Activated CD8-positive, alpha-beta memory T cell treated with anti-CD3 and anti-CD28 coated beads, Interleukin-2, amount 50 U/mL, for 24 hours (primary cell): ENCODE data around the gene METTL1.
"Not testable (repeated sequence)": the region's sequence is repeated elsewhere in the genome, so short reads cannot be mapped to it uniquely, and the experiment has no call there.

ENCODE experiments used
- DNase-seq: peaks from one replicate; pipeline ENCODE4 v3.0.0-alpha.2; 2020; ENCODE audit errors: extremely low read depth

Gene METTL1

GRCh38 chr12:57724003-57724935 is 47.6 kb downstream of the METTL1 start:
- DNase-seq: no peak

DNA sequence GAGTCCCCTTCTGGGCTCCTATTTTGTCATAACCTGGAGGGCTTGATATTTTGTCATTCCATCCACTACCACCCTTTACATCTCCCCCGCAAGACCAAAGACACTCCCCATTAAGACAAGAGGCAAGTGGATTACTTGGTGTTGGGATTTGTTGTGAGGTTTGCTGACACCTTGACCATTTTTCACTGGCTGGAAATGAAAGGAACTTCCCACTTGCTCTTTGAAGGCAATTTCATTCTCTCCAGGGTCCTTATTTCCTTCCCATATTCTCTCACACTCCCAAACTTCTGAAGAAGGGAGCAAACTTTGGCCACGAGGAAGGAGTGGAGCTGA is 48.3 kb downstream of the METTL1 start:
- DNase-seq: no peak

DNA sequence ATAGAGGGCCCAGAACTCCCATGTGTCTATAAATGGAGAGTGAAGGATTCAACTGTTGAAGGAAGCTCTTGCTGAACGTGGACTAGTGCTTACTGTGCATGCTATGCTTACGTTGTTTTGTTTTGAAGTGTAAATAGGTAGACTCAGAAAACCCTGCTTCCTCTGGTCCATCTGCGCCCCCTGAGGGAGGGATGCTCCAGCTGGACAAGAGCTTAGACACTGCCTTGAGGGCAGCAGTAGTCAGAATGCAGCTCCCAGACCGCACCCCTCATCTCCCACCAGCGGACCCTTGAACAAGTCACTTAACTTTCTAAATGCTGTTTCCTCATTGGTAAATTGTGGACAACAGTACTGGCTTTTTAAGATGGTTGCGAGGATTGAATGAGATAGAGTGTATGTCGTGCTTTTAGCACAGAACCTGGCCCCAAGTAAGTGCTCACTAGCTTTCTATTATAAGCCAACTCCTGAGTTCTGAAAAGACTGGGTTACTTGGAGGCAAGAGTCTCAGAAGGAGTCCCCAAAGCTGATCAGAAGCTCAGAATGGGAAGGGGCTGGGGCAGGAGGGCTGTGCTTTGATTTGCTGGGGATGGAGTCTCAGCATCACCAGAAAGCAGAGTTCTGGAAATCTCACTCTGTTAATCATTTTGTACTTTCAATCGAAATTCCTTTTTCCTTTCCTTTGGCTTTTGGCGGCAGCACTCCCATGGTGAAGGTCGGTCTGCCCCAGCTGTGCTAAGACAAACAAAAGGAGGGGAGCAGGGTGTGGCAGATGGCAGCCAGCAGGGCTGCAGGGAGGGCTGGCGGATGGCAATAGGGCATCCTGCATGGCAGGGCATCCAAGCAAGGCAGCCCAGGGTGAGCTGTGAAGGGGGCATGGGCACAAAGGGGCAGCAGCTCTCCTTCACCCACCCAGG is 48.9 kb downstream of the METTL1 start:
- DNase-seq: no peak

- not testable (repeated sequence) for DNase-seq
Observed at GRCh38 chr12:57721846-57722608, 49.9 kb downstream of the METTL1 start.

DNA sequence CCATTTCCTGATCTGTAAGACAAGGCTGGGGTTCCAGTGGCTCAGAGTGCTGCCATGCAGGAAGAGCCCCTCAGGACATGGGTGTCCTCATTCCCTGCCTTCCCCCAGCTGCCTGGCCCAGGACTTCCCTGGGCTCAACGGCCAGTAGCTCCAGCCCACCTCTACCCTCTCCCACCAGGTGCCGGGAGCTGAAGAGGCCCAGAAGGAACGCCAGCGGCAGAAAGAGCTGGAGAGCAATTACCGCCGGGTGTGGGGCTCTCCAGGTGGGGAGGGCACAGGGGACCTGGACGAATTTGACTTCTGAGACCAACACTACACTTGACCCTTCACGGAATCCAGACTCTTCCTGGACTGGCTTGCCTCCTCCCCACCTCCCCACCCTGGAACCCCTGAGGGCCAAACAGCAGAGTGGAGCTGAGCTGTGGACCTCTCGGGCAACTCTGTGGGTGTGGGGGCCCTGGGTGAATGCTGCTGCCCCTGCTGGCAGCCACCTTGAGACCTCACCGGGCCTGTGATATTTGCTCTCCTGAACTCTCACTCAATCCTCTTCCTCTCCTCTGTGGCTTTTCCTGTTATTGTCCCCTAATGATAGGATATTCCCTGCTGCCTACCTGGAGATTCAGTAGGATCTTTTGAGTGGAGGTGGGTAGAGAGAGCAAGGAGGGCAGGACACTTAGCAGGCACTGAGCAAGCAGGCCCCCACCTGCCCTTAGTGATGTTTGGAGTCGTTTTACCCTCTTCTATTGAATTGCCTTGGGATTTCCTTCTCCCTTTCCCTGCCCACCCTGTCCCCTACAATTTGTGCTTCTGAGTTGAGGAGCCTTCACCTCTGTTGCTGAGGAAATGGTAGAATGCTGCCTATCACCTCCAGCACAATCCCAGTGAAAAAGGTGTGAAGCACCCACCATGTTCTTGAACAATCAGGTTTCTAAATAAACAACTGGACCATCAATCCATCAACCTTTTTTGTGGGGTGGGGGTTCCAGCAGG is 51.0 kb downstream of the METTL1 start:
- DNase-seq: no peak

DNA sequence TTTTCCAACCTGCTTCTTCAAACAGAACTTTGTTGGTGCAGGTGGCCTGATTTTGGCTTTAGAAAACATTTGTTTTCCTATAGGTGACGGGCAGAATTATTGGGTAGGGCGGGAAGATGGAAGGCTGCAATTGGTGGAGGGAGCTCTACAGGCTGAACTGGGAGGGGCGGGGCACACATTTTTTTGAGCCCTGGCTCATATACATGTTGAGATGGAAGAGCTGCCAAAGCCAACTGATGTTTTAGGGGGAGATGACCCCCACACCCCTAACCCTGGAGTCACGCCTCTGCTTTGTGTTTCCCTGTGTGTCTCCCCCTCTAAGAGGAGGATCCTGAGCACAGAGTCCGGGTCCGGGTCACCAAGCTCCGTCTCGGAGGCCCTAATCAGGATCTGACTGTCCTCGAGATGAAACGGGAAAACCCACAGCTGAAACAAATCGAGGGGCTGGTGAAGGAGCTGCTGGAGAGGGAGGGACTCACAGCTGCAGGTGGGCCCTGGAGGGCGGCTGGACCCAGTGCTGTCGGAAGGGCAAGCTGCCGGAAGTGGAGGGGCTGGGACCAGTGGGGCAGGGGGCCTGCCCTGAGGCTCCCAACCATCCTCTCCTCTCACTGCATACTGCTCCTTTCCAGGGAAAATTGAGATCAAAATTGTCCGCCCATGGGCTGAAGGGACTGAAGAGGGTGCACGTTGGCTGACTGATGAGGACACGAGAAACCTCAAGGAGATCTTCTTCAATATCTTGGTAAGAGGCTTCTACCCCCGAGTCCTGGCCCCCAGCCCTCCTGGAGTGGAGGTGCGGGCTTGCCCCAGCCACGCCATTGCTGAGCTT is 51.9 kb downstream of the METTL1 start:
- no peak for DNase-seq

- DNase-seq: no peak
Observed at GRCh38 chr12:57718641-57719528, 53.0 kb downstream of the METTL1 start.
